OCI-LY7 (cell line): ENCODE data around the gene EPSTI1. TPM values are rescaled to one million over a fixed set of nuclear protein-coding genes. Genes with fewer than 3 reads are reported as not detected.

Source experiments
- BruUV-seq: library from RNA; stranded (reverse); fragments of 400-500 nt; replicated peaks from 2 replicates; lab custom pipeline; 2021; lab: Mats Ljungman, UMichigan
- CTCF ChIA-PET: fragments of 300-600 bp; sonication (Branson Sonifier 250); formaldehyde crosslinking; loops from one replicate; lab custom pipeline; 2022; ENCODE audit warnings: antibody characterized with exemption; ENCODE audit not compliant: unreplicated experiment; lab: Charles Lee
- POLR2A ChIA-PET: fragments of 300-600 bp; sonication (Branson Sonifier 250); formaldehyde crosslinking; loops from one replicate; lab custom pipeline; 2022; ENCODE audit warnings: antibody characterized with exemption; lab: Charles Lee
- DNase-seq: peaks from one replicate; pipeline ENCODE4 v3.0.0-alpha.2; 2015; ENCODE audit warnings: low spot score
- H2AFZ ChIP-seq: fragments of 200-600 bp; sonication (generic), shearing (Covaris generic); 2 replicates; pipeline ENCODE4 v1.6.1; 2014; ENCODE audit warnings: mild to moderate bottlenecking, antibody characterized with exemption, low read length, moderate library complexity
- H3K27ac ChIP-seq: fragments of 200-600 bp; sonication (generic); 2 replicates; pipeline ENCODE4 v1.5.1; 2014; ENCODE audit warnings: mixed run types, low read depth, mild to moderate bottlenecking, moderate library complexity, low read length, inconsistent platforms; ENCODE audit not compliant: poor library complexity, severe bottlenecking
- H3K36me3 ChIP-seq: fragments of 200-600 bp; sonication (generic); 2 replicates; pipeline ENCODE4 v1.6.1; 2014; ENCODE audit warnings: mild to moderate bottlenecking, antibody characterized with exemption, low read length, moderate library complexity, mixed read lengths; ENCODE audit not compliant: insufficient read depth
- H3K4me1 ChIP-seq: fragments of 200-600 bp; sonication (generic); 2 replicates; pipeline ENCODE4 v1.5.1; 2014; ENCODE audit warnings: mild to moderate bottlenecking, low read length; ENCODE audit not compliant: insufficient read depth, poor library complexity, severe bottlenecking
- H3K4me2 ChIP-seq: fragments of 200-600 bp; sonication (generic); 2 replicates; pipeline ENCODE4 v1.6.1; 2014; ENCODE audit warnings: mild to moderate bottlenecking, low read length
- H3K4me3 ChIP-seq: fragments of 200-600 bp; sonication (generic); 2 replicates; pipeline ENCODE4 v1.5.1; 2014; ENCODE audit warnings: mild to moderate bottlenecking, low read depth, low read length; ENCODE audit not compliant: poor library complexity, severe bottlenecking
- H3K79me2 ChIP-seq: fragments of 200-600 bp; sonication (generic); 2 replicates; pipeline ENCODE4 v1.6.1; 2016; ENCODE audit warnings: low read depth, mild to moderate bottlenecking, low read length, moderate library complexity, mixed read lengths; ENCODE audit not compliant: insufficient read depth
- H3K9me2 ChIP-seq: fragments of 200-600 bp; sonication (generic); 2 replicates; pipeline ENCODE4 v1.6.1; 2016; ENCODE audit warnings: mild to moderate bottlenecking, low read length, mixed read lengths; ENCODE audit not compliant: insufficient read depth
- H3K9me3 ChIP-seq: fragments of 200-600 bp; sonication (generic); 2 replicates; pipeline ENCODE4 v1.6.1; 2014; ENCODE audit warnings: mild to moderate bottlenecking, mixed run types, low read length, mixed read lengths
- H4K20me1 ChIP-seq: fragments of 200-600 bp; sonication (generic); 2 replicates; pipeline ENCODE4 v1.6.1; 2014; ENCODE audit warnings: mild to moderate bottlenecking, antibody characterized with exemption, low read length, moderate library complexity, mixed read lengths; ENCODE audit not compliant: insufficient read depth
- EZH2phosphoT487 ChIP-seq: fragments of 200-600 bp; sonication (generic); IDR thresholded peaks from 2 replicates; pipeline ENCODE4 v1.6.1; 2018; ENCODE audit warnings: low read depth, borderline replicate concordance, mild to moderate bottlenecking, mixed run types, antibody characterized with exemption, low read length, moderate library complexity, mixed read lengths
- intact Hi-C: fragments of 100-400 bp; cut with micrococcal nuclease; formaldehyde crosslinking; loops from one replicate; pipeline ENCODE4 v1.10.0; 2022; ENCODE audit not compliant: unreplicated experiment
- total RNA-seq, 2 experiments: library from RNA; depleted of rRNA in 1 of 2; stranded (reverse); fragments of >200 nt in 1 of 2; shearing (Covaris generic) in 1 of 2; gene quantifications; 2 replicates each; pipeline ENCODE4 v1.2.3, GENCODE V29; 2014 to 2022
- TF ChIP-seq, protein P1 (sequence below): fragments of 200-600 bp; sonication (generic); conservative IDR thresholded peaks from 2 replicates; pipeline ENCODE4 v1.5.1; 2014; ENCODE audit warnings: mild to moderate bottlenecking, antibody characterized with exemption, low read length, moderate library complexity, mixed read lengths

Gene EPSTI1
- total RNA-seq, 2 experiments from 2014 or later, result 0.49 to 2.1 TPM

DNA sequence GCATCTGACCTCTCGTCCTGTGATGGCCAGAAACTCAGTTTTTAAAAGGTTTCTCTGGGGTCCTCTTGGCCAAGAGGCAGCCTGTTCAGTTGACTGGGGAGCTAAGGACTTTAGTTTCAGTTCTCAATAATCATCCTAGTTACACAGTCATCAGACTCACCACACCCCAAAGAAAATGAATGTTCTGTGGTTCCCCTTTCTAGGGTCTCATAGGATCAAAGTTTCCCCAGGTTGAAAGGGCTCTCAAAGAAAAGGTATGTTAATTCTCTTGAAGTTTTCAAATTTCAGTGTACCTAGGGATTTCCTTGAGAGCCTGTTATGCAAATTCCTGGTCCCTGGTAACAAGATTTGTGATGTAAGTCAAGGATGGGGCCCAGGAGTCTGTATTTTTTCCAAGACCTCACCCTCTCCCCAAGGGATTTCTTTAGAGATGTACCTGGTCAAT, 115.7 kb downstream of the EPSTI1 start:
- BruUV-seq, result no TSS peak
- H3K4me2 ChIP-seq, result no peak overlapping the region
- H3K4me3 ChIP-seq, result no peak overlapping the region
- no peaks in the 10 kb centered on the region for H4K20me1 ChIP-seq
- intact Hi-C loops, result no loop called here
- H3K36me3 ChIP-seq, result no peaks in the 10 kb centered on the region
- H3K9me3 ChIP-seq, result no peaks in the 10 kb centered on the region
- no peaks in the 10 kb centered on the region for H3K9me2 ChIP-seq
- ChIA-PET CTCF (no interaction called here), POLR2A (no interaction called here)
- no peak for DNase-seq
- H3K27ac ChIP-seq, result no peak overlapping the region
- TF ChIP-seq EZH2phosphoT487, result no peak
- TF ChIP-seq, protein P1, sequence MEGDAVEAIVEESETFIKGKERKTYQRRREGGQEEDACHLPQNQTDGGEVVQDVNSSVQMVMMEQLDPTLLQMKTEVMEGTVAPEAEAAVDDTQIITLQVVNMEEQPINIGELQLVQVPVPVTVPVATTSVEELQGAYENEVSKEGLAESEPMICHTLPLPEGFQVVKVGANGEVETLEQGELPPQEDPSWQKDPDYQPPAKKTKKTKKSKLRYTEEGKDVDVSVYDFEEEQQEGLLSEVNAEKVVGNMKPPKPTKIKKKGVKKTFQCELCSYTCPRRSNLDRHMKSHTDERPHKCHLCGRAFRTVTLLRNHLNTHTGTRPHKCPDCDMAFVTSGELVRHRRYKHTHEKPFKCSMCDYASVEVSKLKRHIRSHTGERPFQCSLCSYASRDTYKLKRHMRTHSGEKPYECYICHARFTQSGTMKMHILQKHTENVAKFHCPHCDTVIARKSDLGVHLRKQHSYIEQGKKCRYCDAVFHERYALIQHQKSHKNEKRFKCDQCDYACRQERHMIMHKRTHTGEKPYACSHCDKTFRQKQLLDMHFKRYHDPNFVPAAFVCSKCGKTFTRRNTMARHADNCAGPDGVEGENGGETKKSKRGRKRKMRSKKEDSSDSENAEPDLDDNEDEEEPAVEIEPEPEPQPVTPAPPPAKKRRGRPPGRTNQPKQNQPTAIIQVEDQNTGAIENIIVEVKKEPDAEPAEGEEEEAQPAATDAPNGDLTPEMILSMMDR, result no peak
- no peak overlapping the region for H2AFZ ChIP-seq
- no peaks in the 10 kb centered on the region for H3K4me1 ChIP-seq
- no peaks in the 10 kb centered on the region for H3K79me2 ChIP-seq

DNA sequence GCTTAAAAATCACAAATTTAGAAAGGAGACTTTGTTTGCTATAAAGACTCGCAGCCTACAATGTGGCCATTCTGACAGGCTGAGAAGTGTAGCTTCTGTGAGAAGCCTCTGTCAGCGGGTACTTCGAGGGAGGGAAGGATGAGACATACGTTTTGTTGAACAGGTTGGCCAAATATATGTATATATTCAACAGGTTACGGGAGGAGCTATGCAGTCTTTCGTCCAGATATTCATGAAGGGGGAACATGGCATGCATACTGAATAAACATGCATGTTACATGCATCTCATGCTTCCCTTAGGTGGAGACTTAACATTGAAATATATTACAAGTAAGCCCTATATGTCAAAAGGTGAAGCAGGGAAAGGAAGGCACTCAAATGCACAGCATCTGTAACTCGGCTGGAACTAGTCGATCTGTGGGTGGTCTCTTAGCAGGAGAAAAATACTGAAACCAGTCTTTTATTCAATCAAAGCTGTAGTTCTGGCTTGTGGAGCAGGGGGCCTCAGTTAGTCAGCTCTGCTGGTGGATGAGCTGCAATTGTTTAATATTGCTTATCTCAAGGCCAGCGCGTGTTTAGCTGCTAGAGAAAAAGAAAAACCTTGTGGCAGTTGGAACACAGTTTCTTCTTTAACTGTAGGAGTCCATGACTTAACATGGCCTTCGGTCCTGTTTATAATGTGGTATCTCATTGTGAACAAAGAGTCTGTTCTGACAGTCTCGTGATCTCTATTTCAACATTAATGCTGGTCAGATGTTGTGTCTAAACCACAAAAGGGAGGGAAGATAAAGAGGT, 116.4 kb downstream of the EPSTI1 start:
- no peaks in the 10 kb centered on the region for H3K9me3 ChIP-seq
- H3K9me2 ChIP-seq, result no peaks in the 10 kb centered on the region
- intact Hi-C loops, result no loop called here
- no peak overlapping the region for H3K4me2 ChIP-seq
- TF ChIP-seq, protein P1, result 0 out of 2 replicates have a peak, but pooled peaks have one; percentile 20
- no peak for TF ChIP-seq EZH2phosphoT487
- no peak overlapping the region for H3K4me3 ChIP-seq
- no peaks in the 10 kb centered on the region for H3K79me2 ChIP-seq
- BruUV-seq, result no TSS peak
- H3K36me3 ChIP-seq, result no peaks in the 10 kb centered on the region
- H3K27ac ChIP-seq, result no peak overlapping the region
- DNase-seq, result no peak
- H4K20me1 ChIP-seq, result no peaks in the 10 kb centered on the region
- no peaks in the 10 kb centered on the region for H3K4me1 ChIP-seq
- POLR2A ChIA-PET, result interaction anchor here (1.0 kb wide), 1 partner anchor 15 kb away, joined by 3 read pairs; no protein-coding TSS in a partner anchor
- no peak overlapping the region for H2AFZ ChIP-seq
- CTCF ChIA-PET, result no interaction called here

DNA sequence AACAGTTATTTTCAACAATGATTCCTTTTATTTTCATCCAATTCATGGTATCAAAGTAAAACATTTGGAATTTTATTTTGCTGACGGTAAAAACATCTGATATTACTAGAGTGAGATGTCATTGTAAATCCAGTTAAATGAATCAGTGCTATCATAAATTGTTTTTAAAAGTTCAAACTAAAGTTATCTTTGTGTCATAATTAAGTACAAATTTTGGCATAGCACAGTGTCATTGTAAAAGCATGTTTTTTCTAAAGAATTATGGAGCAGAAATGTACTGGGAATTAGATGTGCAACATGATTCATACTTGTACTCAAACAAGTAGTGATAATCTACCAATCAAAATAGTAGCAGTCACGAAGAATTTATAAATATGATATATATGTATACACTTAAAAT, 117.8 kb downstream of the EPSTI1 start:
- no peaks in the 10 kb centered on the region for H3K9me2 ChIP-seq
- H3K79me2 ChIP-seq, result no peaks in the 10 kb centered on the region
- no peak overlapping the region for H3K4me3 ChIP-seq
- no peak overlapping the region for H2AFZ ChIP-seq
- BruUV-seq, result no TSS peak
- no peak overlapping the region for H3K27ac ChIP-seq
- intact Hi-C loops, result no loop called here
- ChIA-PET POLR2A (no interaction called here), CTCF (no interaction called here)
- no peaks in the 10 kb centered on the region for H3K4me1 ChIP-seq
- DNase-seq, result no peak
- no peaks in the 10 kb centered on the region for H3K9me3 ChIP-seq
- TF ChIP-seq EZH2phosphoT487, result no peak
- TF ChIP-seq, protein P1, result no peak
- H4K20me1 ChIP-seq, result no peaks in the 10 kb centered on the region
- no peak overlapping the region for H3K4me2 ChIP-seq
- H3K36me3 ChIP-seq, result no peaks in the 10 kb centered on the region
